Measurements from ENCODE around the gene LCLAT1. TPM values are rescaled to one million over a fixed set of nuclear protein-coding genes. Genes with fewer than 3 reads are reported as not detected.
"Not testable (repeated sequence)": the region's sequence is repeated elsewhere in the genome, so short reads cannot be mapped to it uniquely, and the experiment has no call there.

Gene LCLAT1
- total RNA-seq, 4 donors from 2014 or later, result 11.9 to 13.5 (median 12.6) TPM

- H3K36me3 ChIP-seq, result peaks cover 0 to 15% (median 0%) of the 10 kb centered on the region in 3 donors
- intact Hi-C loops (cut with DNase I), result no loop called here
- DNase-seq, result no peak
- no peaks in the 10 kb centered on the region for H3K9me3 ChIP-seq
- no peak overlapping the region for H3K27ac ChIP-seq
- whole genome bisulfite sequencing, 2 donors, result 84 to 87% methylated on average over 5 of the region's 5 CpGs
- H3K4me1 ChIP-seq, result no peaks in the 10 kb centered on the region
- no peak for TF ChIP-seq CTCF (IDR thresholded peaks at IDR 0.05)
- no peak for TF ChIP-seq POLR2A (IDR thresholded peaks at IDR 0.05)
- no peak overlapping the region for H3K4me3 ChIP-seq
- no peaks in the 10 kb centered on the region for H3K27me3 ChIP-seq
These were observed 192.8 kb downstream of the LCLAT1 start for GRCh38 chr2:30639836-30640235.

DNA sequence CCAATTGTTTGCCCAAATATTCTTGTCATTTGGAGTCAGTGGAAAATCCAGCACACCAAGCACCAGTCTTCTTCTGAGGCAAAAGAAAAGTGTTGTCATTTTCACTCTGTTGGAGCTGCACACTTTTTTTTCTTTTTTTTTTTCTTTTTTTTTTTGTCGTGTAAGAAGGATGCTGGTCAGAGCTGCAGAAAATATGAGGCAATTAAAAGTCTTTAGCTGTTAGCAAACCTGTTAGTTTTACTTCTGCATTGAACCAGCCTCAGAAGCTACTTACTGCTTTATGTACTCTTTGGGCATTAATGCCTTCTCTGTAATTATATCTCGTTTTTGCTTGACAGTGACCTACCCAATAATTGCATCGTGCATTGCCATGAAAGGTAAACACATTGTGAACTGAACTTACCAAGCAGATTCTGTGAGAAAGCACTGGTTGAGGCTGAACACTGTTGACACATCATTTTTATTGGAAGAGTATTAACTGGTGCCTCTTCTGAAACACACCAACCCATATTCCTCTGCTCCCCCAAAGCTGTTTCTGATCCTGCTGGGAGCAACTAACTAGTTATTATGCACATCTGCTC, 194.8 kb downstream of the LCLAT1 start:
- Histone ChIP-seq H3K36me3 (peaks cover 0 to 15% (median 0%) of the 10 kb centered on the region in 3 donors), H3K4me3 (no peak overlapping the region), H3K4me1 (no peaks in the 10 kb centered on the region), H3K27ac (no peak overlapping the region), H3K27me3 (no peaks in the 10 kb centered on the region), H3K9me3 (no peaks in the 10 kb centered on the region)
- intact Hi-C loops (cut with DNase I), result no loop called here
- WGBS, 2 donors, result 80 to 81% methylated on average over 3 of the region's 3 CpGs
- TF ChIP-seq CTCF (IDR thresholded peaks at IDR 0.05), result no peak
- TF ChIP-seq POLR2A (IDR thresholded peaks at IDR 0.05), result no peak
- no peak for DNase-seq

- no CpG with 5 or more reads among the region's 4 CpGs for WGBS, 2 donors
- H3K27ac ChIP-seq; DNase-seq; H3K4me1 ChIP-seq; H3K9me3 ChIP-seq; intact Hi-C loops (cut with DNase I); H3K27me3 ChIP-seq; H3K4me3 ChIP-seq: not testable (repeated sequence)
- peaks cover 0 to 15% (median 0%) of the 10 kb centered on the region in 3 donors for H3K36me3 ChIP-seq
These were observed 196.0 kb downstream of the LCLAT1 start for GRCh38 chr2:30643013-30643412.

DNA sequence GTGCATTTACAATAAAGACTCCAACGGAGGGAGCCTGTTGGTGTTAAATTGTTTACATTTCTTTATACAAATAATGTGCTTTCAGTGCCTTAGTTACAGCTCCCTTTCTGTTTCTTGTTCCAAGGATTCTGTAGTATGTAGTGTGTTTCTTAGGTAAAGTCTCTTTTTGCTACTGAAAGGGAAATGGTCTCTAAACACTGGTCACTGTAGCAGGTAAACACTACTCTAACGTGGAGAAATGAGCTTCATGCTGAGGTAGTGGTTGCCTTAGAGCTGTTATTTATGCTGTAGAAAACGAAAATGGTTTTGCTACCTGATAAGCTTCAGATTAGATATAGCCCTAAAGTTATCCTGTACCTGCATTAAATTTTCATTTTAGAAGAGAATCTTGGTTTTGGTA, 196.6 kb downstream of the LCLAT1 start:
- no peaks in the 10 kb centered on the region for H3K27me3 ChIP-seq
- H3K4me1 ChIP-seq, result no peaks in the 10 kb centered on the region
- no peak for TF ChIP-seq CTCF (IDR thresholded peaks at IDR 0.05)
- TF ChIP-seq POLR2A (IDR thresholded peaks at IDR 0.05), result no peak
- WGBS, 2 donors, result 70 to 72% methylated on average over 3 of the region's 3 CpGs
- no peak for DNase-seq
- H3K9me3 ChIP-seq, result no peaks in the 10 kb centered on the region
- intact Hi-C loops (cut with DNase I), result no loop called here
- H3K4me3 ChIP-seq, result no peak overlapping the region
- peaks cover 0 to 15% (median 0%) of the 10 kb centered on the region in 3 donors for H3K36me3 ChIP-seq
- H3K27ac ChIP-seq, result no peak overlapping the region

DNA sequence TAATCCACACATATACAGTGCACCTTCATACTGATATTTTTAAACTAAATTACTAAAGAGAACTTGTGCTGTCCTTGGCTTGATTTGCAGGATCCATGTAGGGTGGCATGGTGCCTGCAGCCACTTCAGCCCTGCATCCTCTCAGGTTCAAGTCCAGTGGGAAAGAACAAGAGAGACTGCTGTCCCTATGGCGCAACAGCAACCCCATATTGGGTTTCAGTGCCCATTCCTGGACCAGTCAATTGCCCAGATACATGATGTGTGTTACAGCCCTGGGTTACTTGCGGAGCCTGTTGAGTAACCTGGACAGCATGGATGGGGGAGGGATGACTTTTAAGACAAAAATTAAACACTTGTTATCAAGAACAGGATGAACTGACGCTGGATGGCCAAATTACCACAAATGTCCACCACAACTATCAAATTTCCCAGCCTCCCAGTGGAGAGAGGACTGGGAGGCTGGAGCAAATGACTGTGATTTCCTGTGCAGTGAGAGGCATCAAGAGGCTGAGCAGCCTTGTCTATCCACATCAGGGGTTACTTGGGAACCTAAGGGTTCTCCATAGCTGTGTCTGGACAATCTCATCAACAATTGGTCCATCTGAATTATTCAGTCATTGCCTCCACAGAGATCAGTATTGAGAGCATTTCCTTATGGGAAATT, 198.2 kb downstream of the LCLAT1 start:
- Histone ChIP-seq H3K27ac (no peak overlapping the region), H3K4me1 (no peaks in the 10 kb centered on the region), H3K36me3 (peaks cover 0 to 13% (median 0%) of the 10 kb centered on the region in 3 donors), H3K27me3 (no peaks in the 10 kb centered on the region), H3K4me3 (no peak overlapping the region), H3K9me3 (no peaks in the 10 kb centered on the region)
- DNase-seq, result no peak
- 77 to 92% methylated on average over 1 to 3 of the region's 3 CpGs for WGBS, 2 donors
- intact Hi-C loops (cut with DNase I), result no loop called here
- no peak for TF ChIP-seq CTCF (IDR thresholded peaks at IDR 0.05)
- no peak for TF ChIP-seq POLR2A (IDR thresholded peaks at IDR 0.05)

All from esophagus squamous epithelium (tissue), 5 donors.